ENCODE data around the gene ZNF787.
"Not testable (repeated sequence)": the region's sequence is repeated elsewhere in the genome, so short reads cannot be mapped to it uniquely, and the experiment has no call there.

The ZNF787 gene

GRCh38 chr19:56121180-56122167 is at the start of gene ZNF787:
ZNF787 (minus strand) TSS chr19:56121295; CDS start chr19:56103217, 18,078 bp downstream.
- peak; percentile 96 for DNase-seq

- no peak for DNase-seq
Observed at GRCh38 chr19:56170261-56170660, 49.2 kb upstream of the ZNF787 start.

GRCh38 chr19:56167064-56167578 is 46.0 kb upstream of the ZNF787 start:
- no peak for DNase-seq

- DNase-seq: no peak
Observed at GRCh38 chr19:56163097-56163496, 42.0 kb upstream of the ZNF787 start.

GRCh38 chr19:56162258-56162657 is 41.2 kb upstream of the ZNF787 start:
- no peak for DNase-seq

GRCh38 chr19:56161534-56161933 is 40.4 kb upstream of the ZNF787 start:
- DNase-seq: no peak

- DNase-seq: no peak
Observed at GRCh38 chr19:56159622-56160271, 38.7 kb upstream of the ZNF787 start.

- no peak for DNase-seq
Observed at GRCh38 chr19:56159009-56159559, 38.0 kb upstream of the ZNF787 start.

GRCh38 chr19:56158170-56158757 is 37.2 kb upstream of the ZNF787 start:
- DNase-seq: no peak

GRCh38 chr19:56156768-56157167 is 35.7 kb upstream of the ZNF787 start:
- no peak for DNase-seq

GRCh38 chr19:56155124-56155687 is 34.1 kb upstream of the ZNF787 start:
- DNase-seq: no peak

- DNase-seq: no peak
Observed at GRCh38 chr19:56153507-56153906, 32.4 kb upstream of the ZNF787 start.

- DNase-seq: no peak
Observed at GRCh38 chr19:56152644-56153043, 31.5 kb upstream of the ZNF787 start.

GRCh38 chr19:56150358-56150757 is 29.3 kb upstream of the ZNF787 start:
- DNase-seq: no peak

- no peak for DNase-seq
Observed at GRCh38 chr19:56149656-56150038, 28.6 kb upstream of the ZNF787 start.

- not testable (repeated sequence) for DNase-seq
Observed at GRCh38 chr19:56148955-56149655, 28.0 kb upstream of the ZNF787 start.

GRCh38 chr19:56148096-56148495 is 27.0 kb upstream of the ZNF787 start:
- no peak for DNase-seq

GRCh38 chr19:56147307-56147706 is 26.2 kb upstream of the ZNF787 start:
- no peak for DNase-seq

- DNase-seq: no peak
Observed at GRCh38 chr19:56146904-56147303, 25.8 kb upstream of the ZNF787 start.

GRCh38 chr19:56145698-56146097 is 24.6 kb upstream of the ZNF787 start:
- DNase-seq: no peak

- no peak for DNase-seq
Observed at GRCh38 chr19:56144831-56145230, 23.7 kb upstream of the ZNF787 start.

- DNase-seq: no peak
Observed at GRCh38 chr19:56144376-56144775, 23.3 kb upstream of the ZNF787 start.
